Liver (tissue), 3 donors: ENCODE measurements around the gene RBM6.

Source experiments
- EGR1 ChIP-seq, 2 donors: IDR thresholded peaks; 2 replicates each; pipeline ENCODE4 v1.6.1; 2016 to 2018; ENCODE audit warnings: antibody characterized with exemption in 2 of 2, low read depth in 2 of 2
- GABPA ChIP-seq, 2 donors: IDR thresholded peaks in 1 of 2; conservative IDR thresholded peaks in 1 of 2; 2 replicates each; pipeline ENCODE4 v1.6.1; 2016; ENCODE audit warnings: antibody characterized with exemption in 2 of 2, mild to moderate bottlenecking in 1 of 2, moderate library complexity in 1 of 2
- RXRA ChIP-seq, 2 donors: IDR thresholded peaks; 2 replicates each; pipeline ENCODE4 v1.6.1; 2017 to 2018; ENCODE audit warnings: antibody characterized with exemption in 2 of 2, mild to moderate bottlenecking in 1 of 2
- SP1 ChIP-seq: IDR thresholded peaks from 2 replicates; pipeline ENCODE4 v1.6.1; 2018; ENCODE audit warnings: antibody characterized with exemption, mild to moderate bottlenecking
- TAF1 ChIP-seq: conservative IDR thresholded peaks from 2 replicates; pipeline ENCODE4 v1.6.1; 2016; ENCODE audit warnings: antibody characterized with exemption, mild to moderate bottlenecking
- YY1 ChIP-seq: IDR thresholded peaks from 2 replicates; pipeline ENCODE4 v1.6.1; 2016; ENCODE audit warnings: antibody characterized with exemption, mild to moderate bottlenecking
- TF ChIP-seq, protein P1 (sequence below): fragments of 150-350 bp; IDR thresholded peaks from 2 replicates; pipeline ENCODE4 v1.5.1; 2017; ENCODE audit warnings: improper control_type of control experiment, low read depth, low read length; ENCODE audit not compliant: missing input control
- TF ChIP-seq, protein P2 (sequence below): IDR thresholded peaks from 2 replicates; pipeline ENCODE4 v1.6.1; 2016; ENCODE audit warnings: antibody characterized with exemption, mild to moderate bottlenecking
- TF ChIP-seq, protein P3 (sequence below): IDR thresholded peaks from 2 replicates; pipeline ENCODE4 v1.6.1; 2016; ENCODE audit warnings: antibody characterized with exemption
- TF ChIP-seq, protein P4 (sequence below): IDR thresholded peaks from 2 replicates; pipeline ENCODE4 v1.6.1; 2016; ENCODE audit warnings: antibody characterized with exemption
- donor health status: healthy.
- donor health status: healthy.

DNA sequence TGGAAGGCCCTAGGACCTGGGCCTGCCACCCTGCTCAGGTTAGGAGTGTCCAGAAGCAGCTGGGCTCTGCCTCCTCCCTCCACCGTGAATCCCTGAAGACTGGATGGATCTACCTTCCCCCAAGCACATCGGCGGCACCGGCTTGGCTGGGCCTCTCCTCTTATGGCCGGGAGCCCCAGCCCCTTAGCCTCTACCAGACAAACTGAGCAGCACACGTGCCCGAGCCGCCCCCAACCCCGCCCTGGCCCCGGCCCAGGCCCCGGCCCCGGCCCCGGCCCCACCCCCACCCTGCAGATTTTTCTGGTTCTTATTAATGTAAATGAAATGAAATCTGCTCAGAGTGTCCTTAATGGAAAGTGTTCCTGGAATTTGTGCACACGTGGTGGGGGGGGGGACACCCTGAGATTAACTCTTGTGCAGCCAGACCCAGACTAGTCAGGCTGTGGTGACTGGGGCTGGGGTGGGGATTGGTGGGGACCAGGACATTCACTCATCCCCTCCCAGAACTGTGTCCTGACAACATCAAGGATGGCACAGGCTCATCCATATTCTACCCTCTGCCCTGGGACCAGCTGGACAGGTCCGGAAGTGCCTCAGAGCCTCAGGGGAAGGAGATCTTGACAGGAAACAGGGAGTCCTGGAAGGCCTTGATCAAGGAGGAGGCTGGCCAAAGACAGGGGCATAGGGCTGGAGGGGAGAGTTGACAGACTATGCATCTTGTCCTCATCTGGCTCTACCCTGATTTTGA is 184.3 kb downstream of the RBM6 start:
- TF ChIP-seq, protein P1, sequence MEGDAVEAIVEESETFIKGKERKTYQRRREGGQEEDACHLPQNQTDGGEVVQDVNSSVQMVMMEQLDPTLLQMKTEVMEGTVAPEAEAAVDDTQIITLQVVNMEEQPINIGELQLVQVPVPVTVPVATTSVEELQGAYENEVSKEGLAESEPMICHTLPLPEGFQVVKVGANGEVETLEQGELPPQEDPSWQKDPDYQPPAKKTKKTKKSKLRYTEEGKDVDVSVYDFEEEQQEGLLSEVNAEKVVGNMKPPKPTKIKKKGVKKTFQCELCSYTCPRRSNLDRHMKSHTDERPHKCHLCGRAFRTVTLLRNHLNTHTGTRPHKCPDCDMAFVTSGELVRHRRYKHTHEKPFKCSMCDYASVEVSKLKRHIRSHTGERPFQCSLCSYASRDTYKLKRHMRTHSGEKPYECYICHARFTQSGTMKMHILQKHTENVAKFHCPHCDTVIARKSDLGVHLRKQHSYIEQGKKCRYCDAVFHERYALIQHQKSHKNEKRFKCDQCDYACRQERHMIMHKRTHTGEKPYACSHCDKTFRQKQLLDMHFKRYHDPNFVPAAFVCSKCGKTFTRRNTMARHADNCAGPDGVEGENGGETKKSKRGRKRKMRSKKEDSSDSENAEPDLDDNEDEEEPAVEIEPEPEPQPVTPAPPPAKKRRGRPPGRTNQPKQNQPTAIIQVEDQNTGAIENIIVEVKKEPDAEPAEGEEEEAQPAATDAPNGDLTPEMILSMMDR = no peak
- TF ChIP-seq GABPA (IDR thresholded peaks at IDR 0.05 in 1 of 2, conservative IDR thresholded peaks at IDR 0.05 in 1 of 2) = no peak
- TF ChIP-seq SP1 = no peak
- no peak for TF ChIP-seq EGR1 (IDR thresholded peaks at IDR 0.05; ENCODE audit: low read depth in 2 of 2)
- TF ChIP-seq, protein P2, sequence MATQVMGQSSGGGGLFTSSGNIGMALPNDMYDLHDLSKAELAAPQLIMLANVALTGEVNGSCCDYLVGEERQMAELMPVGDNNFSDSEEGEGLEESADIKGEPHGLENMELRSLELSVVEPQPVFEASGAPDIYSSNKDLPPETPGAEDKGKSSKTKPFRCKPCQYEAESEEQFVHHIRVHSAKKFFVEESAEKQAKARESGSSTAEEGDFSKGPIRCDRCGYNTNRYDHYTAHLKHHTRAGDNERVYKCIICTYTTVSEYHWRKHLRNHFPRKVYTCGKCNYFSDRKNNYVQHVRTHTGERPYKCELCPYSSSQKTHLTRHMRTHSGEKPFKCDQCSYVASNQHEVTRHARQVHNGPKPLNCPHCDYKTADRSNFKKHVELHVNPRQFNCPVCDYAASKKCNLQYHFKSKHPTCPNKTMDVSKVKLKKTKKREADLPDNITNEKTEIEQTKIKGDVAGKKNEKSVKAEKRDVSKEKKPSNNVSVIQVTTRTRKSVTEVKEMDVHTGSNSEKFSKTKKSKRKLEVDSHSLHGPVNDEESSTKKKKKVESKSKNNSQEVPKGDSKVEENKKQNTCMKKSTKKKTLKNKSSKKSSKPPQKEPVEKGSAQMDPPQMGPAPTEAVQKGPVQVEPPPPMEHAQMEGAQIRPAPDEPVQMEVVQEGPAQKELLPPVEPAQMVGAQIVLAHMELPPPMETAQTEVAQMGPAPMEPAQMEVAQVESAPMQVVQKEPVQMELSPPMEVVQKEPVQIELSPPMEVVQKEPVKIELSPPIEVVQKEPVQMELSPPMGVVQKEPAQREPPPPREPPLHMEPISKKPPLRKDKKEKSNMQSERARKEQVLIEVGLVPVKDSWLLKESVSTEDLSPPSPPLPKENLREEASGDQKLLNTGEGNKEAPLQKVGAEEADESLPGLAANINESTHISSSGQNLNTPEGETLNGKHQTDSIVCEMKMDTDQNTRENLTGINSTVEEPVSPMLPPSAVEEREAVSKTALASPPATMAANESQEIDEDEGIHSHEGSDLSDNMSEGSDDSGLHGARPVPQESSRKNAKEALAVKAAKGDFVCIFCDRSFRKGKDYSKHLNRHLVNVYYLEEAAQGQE = no peak
- no peak for TF ChIP-seq RXRA (IDR thresholded peaks at IDR 0.05)
- TF ChIP-seq, protein P3, sequence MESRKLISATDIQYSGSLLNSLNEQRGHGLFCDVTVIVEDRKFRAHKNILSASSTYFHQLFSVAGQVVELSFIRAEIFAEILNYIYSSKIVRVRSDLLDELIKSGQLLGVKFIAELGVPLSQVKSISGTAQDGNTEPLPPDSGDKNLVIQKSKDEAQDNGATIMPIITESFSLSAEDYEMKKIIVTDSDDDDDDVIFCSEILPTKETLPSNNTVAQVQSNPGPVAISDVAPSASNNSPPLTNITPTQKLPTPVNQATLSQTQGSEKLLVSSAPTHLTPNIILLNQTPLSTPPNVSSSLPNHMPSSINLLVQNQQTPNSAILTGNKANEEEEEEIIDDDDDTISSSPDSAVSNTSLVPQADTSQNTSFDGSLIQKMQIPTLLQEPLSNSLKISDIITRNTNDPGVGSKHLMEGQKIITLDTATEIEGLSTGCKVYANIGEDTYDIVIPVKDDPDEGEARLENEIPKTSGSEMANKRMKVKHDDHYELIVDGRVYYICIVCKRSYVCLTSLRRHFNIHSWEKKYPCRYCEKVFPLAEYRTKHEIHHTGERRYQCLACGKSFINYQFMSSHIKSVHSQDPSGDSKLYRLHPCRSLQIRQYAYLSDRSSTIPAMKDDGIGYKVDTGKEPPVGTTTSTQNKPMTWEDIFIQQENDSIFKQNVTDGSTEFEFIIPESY = no peak
- TF ChIP-seq YY1 = no peak
- TF ChIP-seq TAF1 = no peak
- TF ChIP-seq, protein P4, sequence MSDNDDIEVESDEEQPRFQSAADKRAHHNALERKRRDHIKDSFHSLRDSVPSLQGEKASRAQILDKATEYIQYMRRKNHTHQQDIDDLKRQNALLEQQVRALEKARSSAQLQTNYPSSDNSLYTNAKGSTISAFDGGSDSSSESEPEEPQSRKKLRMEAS = no peak
